ENCODE results near the gene ZNF837.
A peak's percentile ranks its signal among the peaks of the same experiment; 100 is the strongest.
"Not testable (repeated sequence)": the region's sequence is repeated elsewhere in the genome, so short reads cannot be mapped to it uniquely, and the experiment has no call there.

Gene ZNF837

GRCh38 chr19:58395979-58396627 is 15.3 kb upstream of the ZNF837 start:
- no peak for DNase-seq

GRCh38 chr19:58395220-58395978 is 14.6 kb upstream of the ZNF837 start, which contains the start of gene RNF225:
Gene RNF225, plus strand, starts transcription at chr19:58395656. Its CDS starts 434 bp downstream, at chr19:58396090.
- no peak for DNase-seq

GRCh38 chr19:58394821-58395219 is 14.0 kb upstream of the ZNF837 start:
- no peak for DNase-seq

- no peak for DNase-seq
Measured at GRCh38 chr19:58393725-58394033, 12.8 kb upstream of the ZNF837 start.

- no peak for DNase-seq
Measured at GRCh38 chr19:58392945-58393724, 12.3 kb upstream of the ZNF837 start.

- no peak for DNase-seq
Measured at GRCh38 chr19:58388175-58388526, 7.3 kb upstream of the ZNF837 start.

- no peak for DNase-seq
Measured at GRCh38 chr19:58387338-58388174, 6.7 kb upstream of the ZNF837 start.

- peak; percentile 98 for DNase-seq
Measured at GRCh38 chr19:58386576-58387337, 5.9 kb upstream of the ZNF837 start, which contains the start of gene RPS5. Gene RPS5, plus strand, starts transcription at chr19:58387269. Its CDS starts 869 bp downstream, at chr19:58388138.

GRCh38 chr19:58385891-58386575 is 5.2 kb upstream of the ZNF837 start:
- no peak for DNase-seq

GRCh38 chr19:58385313-58385890 is 4.6 kb upstream of the ZNF837 start:
- no peak for DNase-seq

- no peak for DNase-seq
Measured at GRCh38 chr19:58382997-58383603, 2.3 kb upstream of the ZNF837 start.

- DNase-seq = no peak
Measured at GRCh38 chr19:58381460-58382212, 806 bp upstream of the ZNF837 start.

- no peak for DNase-seq
Measured at GRCh38 chr19:58380037-58380661, 681 bp downstream of the ZNF837 start.

GRCh38 chr19:58379246-58379645 is 1.6 kb downstream of the ZNF837 start:
- DNase-seq = no peak

- not testable (repeated sequence) for DNase-seq
Measured at GRCh38 chr19:58376724-58377123, 4.1 kb downstream of the ZNF837 start.

- DNase-seq = no peak
Measured at GRCh38 chr19:58374200-58374599, 6.6 kb downstream of the ZNF837 start.

- DNase-seq = no peak
Measured at GRCh38 chr19:58372311-58373133, 8.3 kb downstream of the ZNF837 start.

Data from COR-L47 (cell line).